ENCODE data around the gene SERPINA1.
"Not testable (repeated sequence)": the region's sequence is repeated elsewhere in the genome, so short reads cannot be mapped to it uniquely, and the experiment has no call there.

Gene SERPINA1

DNA sequence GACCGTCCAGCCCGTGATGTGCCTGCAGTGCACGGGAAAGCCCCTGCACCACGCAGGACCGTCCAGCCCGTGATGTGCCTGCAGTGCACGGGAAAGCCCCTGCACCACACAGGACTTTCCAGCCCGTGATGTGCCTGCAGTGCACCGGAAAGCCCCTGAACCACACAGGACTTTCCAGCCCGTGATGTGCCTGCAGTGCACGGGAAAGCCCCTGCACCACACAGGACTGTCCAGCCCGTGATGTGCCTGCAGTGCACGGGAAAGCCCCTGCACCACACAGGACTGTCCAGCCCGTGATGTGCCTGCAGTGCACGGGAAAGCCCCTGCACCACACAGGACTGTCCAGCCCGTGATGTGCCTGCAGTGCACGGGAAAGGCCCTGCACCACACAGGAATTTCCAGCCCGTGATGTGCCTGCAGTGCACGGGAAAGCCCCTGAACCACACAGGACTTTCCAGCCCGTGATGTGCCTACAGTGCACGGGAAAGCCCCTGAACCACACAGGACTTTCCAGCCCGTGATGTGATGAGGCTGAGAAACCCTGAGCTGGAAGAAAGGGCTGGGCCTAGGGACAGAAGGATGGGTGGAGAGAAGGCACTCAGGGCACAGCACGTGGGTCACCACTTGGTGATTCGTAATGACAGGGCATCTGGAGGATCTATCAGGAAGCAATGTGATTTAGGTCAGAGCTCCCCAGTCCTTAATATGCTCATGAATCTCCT lies 42.2 kb downstream of the SERPINA1 start:
- DNase-seq: not testable (repeated sequence)

DNA sequence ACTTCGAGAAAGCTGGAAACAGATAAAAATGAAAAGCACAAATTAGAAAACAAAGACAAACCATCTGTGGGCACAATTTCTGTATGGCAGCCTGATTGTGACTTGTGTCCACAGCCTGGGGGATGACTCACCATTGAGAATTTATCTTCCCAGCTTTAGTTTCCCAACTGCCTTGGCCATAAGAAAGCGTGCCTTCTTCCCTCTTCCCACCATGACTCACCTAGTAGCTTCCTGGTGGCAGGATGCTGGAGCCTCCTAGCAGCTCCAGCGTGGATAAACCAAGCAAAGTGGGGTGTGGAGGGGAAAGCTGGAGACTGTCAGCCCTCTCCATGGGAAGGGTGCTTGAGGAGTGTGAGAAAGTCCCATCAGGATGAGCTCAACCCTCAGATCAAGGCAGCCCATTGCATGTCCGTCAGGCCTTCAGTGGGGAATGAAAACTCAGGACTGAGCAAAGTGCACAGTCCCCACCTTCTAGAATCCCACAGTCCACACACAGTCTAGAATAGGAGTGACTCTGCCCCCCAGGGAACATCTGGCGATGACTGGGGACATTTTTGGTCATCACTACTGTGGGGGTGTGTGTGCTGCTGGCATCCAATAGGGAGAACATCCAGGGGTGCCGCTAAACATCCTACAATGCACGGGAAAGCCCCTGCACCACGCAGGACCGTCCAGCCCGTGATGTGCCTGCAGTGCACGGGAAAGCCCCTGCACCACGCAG lies 42.9 kb downstream of the SERPINA1 start:
- no peak for DNase-seq

DNA sequence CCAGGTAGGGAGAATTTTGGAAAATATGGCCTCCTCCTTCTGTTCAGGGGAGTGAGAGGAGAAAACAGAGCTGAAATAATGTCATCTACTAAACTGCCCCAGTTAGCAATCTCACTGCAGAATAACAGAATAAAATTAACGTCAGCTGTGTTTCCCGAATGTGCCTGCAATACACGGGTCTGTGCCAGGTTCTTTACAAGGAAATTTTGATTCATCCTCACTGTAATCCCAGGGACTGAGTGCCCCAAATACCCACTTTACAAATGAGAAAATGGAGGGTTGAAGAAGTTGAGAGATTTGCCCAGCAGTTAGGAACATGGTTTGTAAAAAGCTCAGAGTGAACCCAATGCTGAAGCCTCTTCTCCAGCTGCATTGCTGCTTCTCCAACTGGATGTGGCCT lies 44.0 kb downstream of the SERPINA1 start:
- DNase-seq: no peak

DNA sequence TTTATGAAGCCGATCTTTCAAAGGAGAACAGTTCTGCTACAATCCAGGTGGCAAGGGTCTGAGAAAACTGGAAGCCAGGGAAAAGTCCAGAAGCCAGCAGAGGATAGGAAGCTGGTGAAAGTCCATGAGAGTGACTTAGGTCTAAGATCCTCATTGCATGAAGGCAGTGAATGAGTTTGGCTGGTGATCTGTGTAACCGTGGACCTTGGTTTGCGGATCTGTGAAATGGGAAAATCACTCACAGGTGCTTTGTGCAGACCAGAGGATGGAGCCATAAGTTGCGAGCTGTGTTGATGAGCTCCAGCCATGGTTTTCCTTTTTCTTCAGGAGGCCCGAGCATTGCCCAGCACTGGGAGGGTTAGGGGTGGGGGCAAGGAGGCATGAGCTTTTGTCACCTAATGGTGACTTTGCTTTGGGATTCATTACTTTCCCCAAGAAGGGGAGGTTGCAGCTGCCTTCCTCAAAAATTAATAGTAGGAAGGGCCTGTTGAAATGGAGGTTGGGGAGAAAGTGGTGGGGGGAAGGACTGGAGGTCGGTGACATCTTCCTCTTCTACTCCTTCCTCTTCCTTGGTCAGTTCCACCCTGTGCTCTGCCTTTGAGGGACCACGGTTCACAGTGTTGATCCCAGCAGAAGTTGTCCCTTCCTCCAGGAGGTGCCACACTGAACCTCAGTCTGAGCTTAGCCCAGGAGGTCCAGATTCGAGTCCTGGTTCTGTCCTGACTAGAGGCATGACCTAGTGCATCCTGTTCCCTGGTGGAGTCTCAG lies 45.0 kb downstream of the SERPINA1 start:
- no peak for DNase-seq

DNA sequence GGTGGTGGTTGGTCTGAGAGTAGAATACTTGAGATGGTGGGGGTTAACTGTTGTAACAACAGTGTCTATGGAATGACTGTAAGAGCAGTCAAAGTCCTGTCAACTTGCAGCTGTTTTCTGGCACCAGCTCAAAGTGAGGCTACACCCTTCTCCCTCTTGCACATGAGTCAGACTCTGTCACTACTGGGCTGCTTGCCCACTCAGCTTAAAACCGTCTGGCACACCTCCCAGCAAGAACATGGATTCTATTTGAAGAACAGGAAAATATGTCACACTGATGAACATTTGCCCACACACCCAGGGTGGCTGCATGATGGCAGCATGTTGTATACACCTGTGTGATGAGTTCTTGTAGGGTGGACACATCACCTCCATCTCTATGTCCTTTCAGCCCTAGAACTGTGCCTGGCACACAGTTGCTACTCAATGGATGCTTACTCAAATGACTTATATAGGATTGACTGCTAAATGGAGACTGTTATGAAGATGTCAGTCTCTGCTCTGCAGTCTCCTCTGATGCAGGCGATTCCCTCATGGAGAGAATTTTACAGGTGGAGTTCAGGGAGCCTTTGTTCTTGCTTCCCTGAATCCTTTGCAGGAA lies 46.0 kb downstream of the SERPINA1 start:
- DNase-seq: peak in 2 of 14 donors; percentile 17 to 26

- no peak for DNase-seq
These were observed 46.6 kb downstream of the SERPINA1 start for GRCh38 chr14:94341656-94342333.

- no peak for DNase-seq
These were observed 47.9 kb downstream of the SERPINA1 start for GRCh38 chr14:94340533-94340932.

DNA sequence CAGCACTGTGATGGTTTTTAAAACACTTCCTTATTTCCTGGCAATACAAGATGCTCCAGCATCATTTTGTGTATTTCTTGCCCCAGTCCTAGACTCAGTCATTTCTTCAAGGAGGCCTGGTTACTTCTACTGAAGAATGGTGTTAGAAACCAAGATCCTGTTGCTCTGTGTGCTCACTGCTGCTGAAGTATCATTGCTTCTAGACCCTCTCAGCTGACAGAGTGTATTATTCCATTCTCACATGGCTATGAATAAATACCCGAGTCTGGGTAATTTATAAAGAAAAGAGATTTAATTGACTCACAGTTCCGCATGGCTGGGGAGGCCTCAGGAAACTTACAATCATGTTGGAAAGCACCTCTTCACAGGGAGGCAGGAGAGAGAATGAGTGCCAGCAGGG lies 50.4 kb downstream of the SERPINA1 start:
- no peak for DNase-seq

DNA sequence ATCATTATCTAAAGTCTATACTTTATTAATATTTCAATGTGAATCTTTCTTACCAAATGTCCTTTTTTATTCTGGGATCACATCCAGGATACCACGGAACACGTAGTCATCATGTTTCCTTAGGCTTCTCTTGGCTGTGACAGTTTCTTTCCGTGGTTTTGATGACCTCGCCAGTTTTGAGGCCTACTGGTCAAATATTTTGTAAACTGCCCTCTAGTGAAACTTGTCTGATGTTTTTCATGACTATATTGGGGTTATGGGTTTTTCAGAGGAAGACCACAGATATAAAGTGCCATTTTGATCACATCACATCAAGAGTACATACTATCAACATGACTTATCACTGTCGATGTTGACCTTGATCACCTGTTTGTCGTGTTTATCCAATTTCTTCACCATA lies 51.1 kb downstream of the SERPINA1 start:
- no peak for DNase-seq

- no peak for DNase-seq
These were observed 53.5 kb downstream of the SERPINA1 start for GRCh38 chr14:94334872-94335271.

DNA sequence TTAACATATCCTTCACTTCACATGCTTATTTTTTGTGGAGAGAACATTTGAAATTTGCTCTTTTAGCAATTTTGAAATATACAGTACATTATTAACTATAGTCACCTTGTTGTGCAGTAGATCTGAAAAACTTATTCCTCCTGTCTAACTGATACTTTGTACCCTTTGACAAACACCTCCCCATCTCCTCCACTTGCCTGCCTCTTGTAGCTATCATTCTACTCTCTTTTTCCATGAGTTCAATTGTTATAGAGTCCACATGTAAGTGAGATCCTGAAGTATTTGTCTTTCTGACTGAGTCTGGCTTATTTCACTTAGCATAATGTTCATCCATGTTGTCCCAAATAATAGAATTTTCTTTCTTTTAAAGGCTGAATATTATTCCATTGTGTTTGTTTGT lies 55.8 kb downstream of the SERPINA1 start:
- no peak for DNase-seq

GRCh38 chr14:94332063-94332583 lies 56.3 kb downstream of the SERPINA1 start:
- DNase-seq: no peak

- DNase-seq: no peak
These were observed 56.9 kb downstream of the SERPINA1 start for GRCh38 chr14:94331462-94331861.

GRCh38 chr14:94330857-94331256 lies 57.5 kb downstream of the SERPINA1 start:
- no peak for DNase-seq

- no peak for DNase-seq
These were observed 58.0 kb downstream of the SERPINA1 start for GRCh38 chr14:94330432-94330831.

DNA sequence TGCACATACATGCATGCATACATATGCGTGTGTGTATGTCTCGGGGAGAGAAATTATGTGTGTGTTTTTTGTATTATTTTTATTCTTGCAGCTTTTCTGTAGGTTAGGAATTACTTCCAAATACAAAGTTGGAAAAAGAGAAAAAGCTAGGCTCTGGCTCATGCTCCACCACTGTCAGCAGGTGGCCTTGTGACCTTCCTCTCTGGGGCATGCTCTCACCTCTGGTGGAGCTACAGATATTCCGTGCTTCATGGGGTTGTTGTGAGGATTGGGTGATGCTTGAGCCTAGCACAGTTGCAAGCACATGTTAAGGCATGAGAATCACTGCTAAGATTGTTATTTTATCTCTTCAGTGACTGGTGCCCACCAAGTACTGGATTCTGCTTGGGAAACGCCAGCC lies 58.5 kb downstream of the SERPINA1 start:
- no peak for DNase-seq

DNA sequence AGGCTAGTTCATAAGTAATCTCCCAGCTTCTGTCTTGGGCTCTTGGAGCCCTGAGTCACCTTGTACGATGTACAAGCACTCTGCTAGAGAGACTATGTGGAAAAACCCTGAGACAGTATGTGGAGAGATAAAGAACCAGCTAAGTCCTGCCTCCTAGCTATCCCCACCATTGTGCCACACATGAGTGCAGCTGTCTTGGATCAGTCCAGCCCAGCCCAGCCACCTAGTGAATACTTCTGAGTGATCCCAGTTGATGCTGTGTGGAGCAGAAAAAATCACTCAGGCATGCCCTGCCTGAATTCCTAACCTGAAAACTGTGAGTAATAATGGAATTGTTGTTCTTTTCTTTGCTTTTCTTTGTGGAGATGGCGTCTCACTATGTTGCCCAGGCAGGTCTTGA lies 60.2 kb downstream of the SERPINA1 start:
- DNase-seq: no peak
